Kidney (tissue), 22 donors: ENCODE measurements around the gene UGT1A3. TPM values are rescaled to one million over a fixed set of nuclear protein-coding genes. Genes with fewer than 3 reads are reported as not detected.

Experiments used
- DNase-seq, 5 donors: peaks; one replicate each; pipeline ENCODE4 v3.0.0-alpha.2; 2013 to 2020
- FAIRE-seq: peaks from 2 replicates; lab custom pipeline; 2012; peaks lifted over from hg19 to GRCh38; lab: Jason Lieb, UNC
- H3K27ac ChIP-seq, 2 donors: one replicate each; pipeline ENCODE4 v1.7.0; 2013; ENCODE audit warnings: low read depth in 2 of 2, low read length in 2 of 2, inconsistent platforms in 1 of 2
- H3K27me3 ChIP-seq: one replicate; pipeline ENCODE4 v1.7.1; 2013; ENCODE audit warnings: low read length, inconsistent platforms; ENCODE audit not compliant: control insufficient read depth, insufficient read depth
- H3K36me3 ChIP-seq, 3 donors: one replicate each; pipeline versions ENCODE4 v1.7.0 to v1.7.1; 2013; ENCODE audit warnings: low read length in 3 of 3, control low read depth in 1 of 3, inconsistent platforms in 1 of 3; ENCODE audit not compliant: insufficient read depth in 3 of 3, control insufficient read depth in 2 of 3
- H3K4me1 ChIP-seq, 3 donors: one replicate each; pipeline versions ENCODE4 v1.7.0 to v1.7.1; 2013; ENCODE audit warnings: low read length in 3 of 3, inconsistent platforms in 1 of 3, low read depth in 1 of 3; ENCODE audit not compliant: control insufficient read depth in 2 of 3, insufficient read depth in 2 of 3
- H3K4me3 ChIP-seq, 3 donors: one replicate each; pipeline versions ENCODE4 v1.7.0 to v1.8.1; 2013; ENCODE audit warnings: low read length in 3 of 3, control low read depth in 1 of 3, inconsistent platforms in 1 of 3
- H3K9ac ChIP-seq, 3 donors: one replicate each; pipeline versions ENCODE4 v1.7.0 to v1.7.1; 2013; ENCODE audit warnings: low read length in 3 of 3, control low read depth in 1 of 3, inconsistent platforms in 1 of 3
- H3K9me3 ChIP-seq, 3 donors: one replicate each; pipeline versions ENCODE4 v1.7.0 to v1.7.1; 2013; ENCODE audit warnings: low read length in 3 of 3, control low read depth in 1 of 3, inconsistent platforms in 1 of 3; ENCODE audit not compliant: control insufficient read depth in 2 of 3, insufficient read depth in 1 of 3
- CTCF ChIP-seq: IDR thresholded peaks from 3 replicates; pipeline ENCODE4 v1.5.1; 2012; ENCODE audit warnings: mild to moderate bottlenecking, moderate library complexity, borderline replicate concordance; ENCODE audit not compliant: insufficient read depth; ENCODE audit errors: extremely low read depth
- intact Hi-C: fragments of 100-400 bp; cut with DNase I; formaldehyde crosslinking; loops from one replicate; pipeline ENCODE4 v1.11.1; 2022
- long read RNA-seq, 10 donors: library from polyadenylated mRNA in 1 of 10; unstranded in 1 of 10; transcript quantifications; one replicate each; pipeline ENCODE4 v2.0.0 and lab custom pipeline, GENCODE V29; 2021 to 2026
- polyA plus RNA-seq: library from polyadenylated mRNA; stranded (reverse); fragments of 350-450 nt; fragmentation: Illumina TruSeq; extraction: RNeasy Lipid Tissue Mini Kit (QIAGEN cat#74804); gene quantifications from one replicate; pipeline ENCODE4 v1.2.3, GENCODE V29; 2014; ENCODE audit warnings: low read depth, low replicate concordance; ENCODE audit not compliant: insufficient read depth
- total RNA-seq: library from RNA; stranded (reverse); fragmentation: NEBNext Ultra II Directional; extraction: Animal tissue kit (Norgen Biotek cat#: 25700); gene quantifications from one replicate; pipeline ENCODE4 v1.2.1, GENCODE V29; 2021
- donor health status: control.
- donor health status: control.
- donor health status: control.
- donor health status: control.
- donor health status: control.
- donor health status: DM: yes; HTN: yes; CAD: no.
- donor health status: Normal renal cell carcinoma (clear cell type).

Gene UGT1A3
- 0.57 TPM for total RNA-seq
- polyA plus RNA-seq = 0.47 TPM
- long read RNA-seq, donor 1 = 0 reads
- long read RNA-seq, donor 2 = 0 reads
- long read RNA-seq, donor 3 = 0 reads
- long read RNA-seq, donor 4 = 0 reads
- long read RNA-seq, donor 5 = 0 reads
- long read RNA-seq, donor 6 = 0 reads
- long read RNA-seq, donor 7 = 0 reads
- long read RNA-seq, donor 8 = 0 reads
- long read RNA-seq, donor 9 = 0 reads
- long read RNA-seq, donor 10 = 0 reads

- no peaks in the 10 kb centered on the region for H3K27me3 ChIP-seq
- intact Hi-C loops = no loop called here
- no peak within 1 kb of the TSS for H3K4me3 ChIP-seq
- H3K36me3 ChIP-seq = no peaks in the 10 kb centered on the region
- no peak within 1 kb of the TSS for H3K27ac ChIP-seq
- no peak for TF ChIP-seq CTCF
- FAIRE-seq (no peak), DNase-seq (no peak)
- no peaks in the 10 kb centered on the region for H3K9me3 ChIP-seq
- no peaks in the 10 kb centered on the region for H3K4me1 ChIP-seq
- H3K9ac ChIP-seq = no peak within 1 kb of the TSS
Observed at GRCh38 chr2:233728723-233729301, at the start of gene UGT1A3. TSS of gene UGT1A3 (plus strand) at chr2:233729042. CDS start at chr2:233729127, 85 bp downstream.

GRCh38 chr2:233679196-233679595 is 49.6 kb upstream of the UGT1A3 start:
- H3K9ac ChIP-seq = no peak overlapping the region
- no peaks in the 10 kb centered on the region for H3K9me3 ChIP-seq
- intact Hi-C loops = no loop called here
- H3K27ac ChIP-seq = no peak overlapping the region
- FAIRE-seq (no peak), DNase-seq (no peak)
- H3K36me3 ChIP-seq = no peaks in the 10 kb centered on the region
- TF ChIP-seq CTCF = no peak
- H3K27me3 ChIP-seq = no peaks in the 10 kb centered on the region
- peak overlapping the region in 1 of 3 donors; percentile 36 for H3K4me3 ChIP-seq
- H3K4me1 ChIP-seq = no peaks in the 10 kb centered on the region

GRCh38 chr2:233680361-233681045 is 48.3 kb upstream of the UGT1A3 start:
- Histone ChIP-seq H3K4me3 (no peak overlapping the region), H3K9ac (no peak overlapping the region), H3K27me3 (no peaks in the 10 kb centered on the region), H3K27ac (no peak overlapping the region), H3K36me3 (no peaks in the 10 kb centered on the region), H3K4me1 (no peaks in the 10 kb centered on the region), H3K9me3 (no peaks in the 10 kb centered on the region)
- TF ChIP-seq CTCF = no peak
- no peak for DNase-seq
- intact Hi-C loops = no loop called here
- no peak for FAIRE-seq
